ENCODE data around the gene IRF2BP1.

GRCh38 chr19:45883586-45883880, 2.4 kb downstream of the IRF2BP1 start:
- no peak for TF ChIP-seq POLR2AphosphoS5 (IDR thresholded peaks at IDR 0.05; ENCODE audit: borderline replicate concordance, low read depth, low read length)
- TF ChIP-seq EZH2 (IDR thresholded peaks at IDR 0.05) = no peak
